K562 (cell line): ENCODE measurements around the gene CMSS1. TPM values are rescaled to one million over a fixed set of nuclear protein-coding genes. Genes with fewer than 3 reads are reported as not detected.

ENCODE experiments used
- ARID1B ChIP-seq: fragments of 450-650 bp; IDR thresholded peaks from 2 replicates; pipeline ENCODE4 v1.6.1; 2016; ENCODE audit warnings: antibody characterized with exemption, mild to moderate bottlenecking, inconsistent platforms
- BRF2 ChIP-seq: IDR thresholded peaks from 3 replicates; pipeline ENCODE4 v1.6.1; 2011; ENCODE audit warnings: borderline replicate concordance, mild to moderate bottlenecking; ENCODE audit not compliant: insufficient read length, insufficient read depth
- EHMT2 ChIP-seq: fragments of 450-650 bp; IDR thresholded peaks from 2 replicates; pipeline ENCODE4 v1.6.1; 2018; ENCODE audit warnings: antibody characterized with exemption
- HDAC1 ChIP-seq, 2 experiments: fragments of 450-650 bp; IDR thresholded peaks; 2 replicates each; pipeline ENCODE4 v1.6.1; 2016 to 2017; ENCODE audit warnings: inconsistent platforms in 1 of 2, mild to moderate bottlenecking in 1 of 2, moderate library complexity in 1 of 2
- HNRNPH1 ChIP-seq: fragments of 200-400 bp; formaldehyde crosslinking; optimal IDR thresholded peaks from 2 replicates; pipeline ENCODE3; 2017; ENCODE audit warnings: low read depth, mild to moderate bottlenecking, low read length, moderate library complexity
- KDM1A ChIP-seq, 2 experiments: fragments of 450-650 bp; IDR thresholded peaks; 2 replicates each; pipeline ENCODE4 v1.6.1; 2016; ENCODE audit warnings: mild to moderate bottlenecking in 2 of 2
- KLF10 ChIP-seq: fragments of 250-450 bp; sonication (Bioruptor Pico); IDR thresholded peaks from 2 replicates; pipeline ENCODE4 v1.6.1; 2021; ENCODE audit warnings: matching md5 sums
- KLF13 ChIP-seq: fragments of 450-650 bp; IDR thresholded peaks from 2 replicates; pipeline ENCODE4 v1.6.1; 2016; ENCODE audit warnings: missing genetic modification characterization, low read depth, mild to moderate bottlenecking, missing compliant biosample characterization, moderate library complexity, borderline replicate concordance
- NELFE ChIP-seq: IDR thresholded peaks from 2 replicates; pipeline ENCODE4 v1.6.1; 2011; ENCODE audit warnings: mild to moderate bottlenecking; ENCODE audit not compliant: insufficient read depth, insufficient read length
- NFE2L1 ChIP-seq: fragments of 450-650 bp; IDR thresholded peaks from 2 replicates; pipeline ENCODE4 v1.6.1; 2016; ENCODE audit warnings: missing genetic modification characterization, low read depth, mild to moderate bottlenecking, missing compliant biosample characterization, moderate library complexity, borderline replicate concordance
- POLR2AphosphoS5 ChIP-seq: IDR thresholded peaks from 2 replicates; pipeline ENCODE4 v1.6.1; 2011; ENCODE audit warnings: mild to moderate bottlenecking, low read depth, low read length, moderate library complexity; ENCODE audit not compliant: control insufficient read depth, insufficient read depth
- RUNX1 ChIP-seq: sonication (generic); IDR thresholded peaks from 2 replicates; pipeline ENCODE4 v1.6.1; 2016; ENCODE audit warnings: antibody characterized with exemption, low read depth
- SMARCA4 ChIP-seq: fragments of 450-650 bp; IDR thresholded peaks from 2 replicates; pipeline ENCODE4 v1.6.1; 2016
- TCFL5 ChIP-seq: fragments of 250-450 bp; sonication (Bioruptor Pico); conservative IDR thresholded peaks from 2 replicates; pipeline ENCODE4 v1.6.1; 2021; ENCODE audit warnings: mild to moderate bottlenecking, moderate library complexity, matching md5 sums
- ZNF24 ChIP-seq: fragments of 450-650 bp; IDR thresholded peaks from 2 replicates; pipeline ENCODE4 v1.6.1; 2016
- ZNF41 ChIP-seq: fragments of 250-450 bp; sonication (Bioruptor Pico); conservative IDR thresholded peaks from 2 replicates; pipeline ENCODE4 v1.4.0; 2020; ENCODE audit warnings: mild to moderate bottlenecking
- ZNF740 ChIP-seq, 3 experiments: fragments of 200-800 bp in 1 of 3; sonication (Bioruptor generic) in 1 of 3; sonication (generic) in 1 of 3; formaldehyde crosslinking in 1 of 3; IDR thresholded peaks; 2 replicates each; pipeline versions ENCODE4 v1.6.1 to v1.8.0; 2016 to 2022; ENCODE audit warnings: mild to moderate bottlenecking in 2 of 3, missing compliant biosample characterization in 2 of 3, missing genetic modification characterization in 2 of 3, missing genetic modification reagents in 1 of 3
- ZNF77 ChIP-seq: fragments of 250-450 bp; sonication (Bioruptor Pico); IDR thresholded peaks from 2 replicates; pipeline ENCODE4 v1.5.0; 2020
- polyA plus RNA-seq, 8 experiments: library from polyadenylated mRNA; depleted of rRNA in 4 of 8; stranded (reverse) in 5 of 8; unstranded in 3 of 8; fragments of >200 nt; fragmentation: Nextera tagmentation in 2 of 8; fragmentation: Illumina TruSeq in 1 of 8; extraction: Ambion mirVana in 2 of 8; extraction: Trizol in 1 of 8; gene quantifications; 2 replicates each; pipeline versions ENCODE4 v1.2.1 to v1.2.3, GENCODE V29; 2011 to 2014; ENCODE audit warnings: inconsistent platforms in 1 of 8, missing spikeins in 1 of 8
- total RNA-seq, 7 experiments: library from RNA; depleted of rRNA in 6 of 7; stranded (reverse); fragments of >200 nt in 6 of 7; fragmentation: Illumina TruSeq in 2 of 7; extraction: Trizol in 2 of 7; gene quantifications; 2 replicates each; pipeline versions ENCODE4 v1.2.1 to v1.2.3, GENCODE V29; 2011 to 2021; ENCODE audit warnings: low replicate concordance in 1 of 7
- TF ChIP-seq, protein P1 (sequence below): fragments of 450-650 bp; formaldehyde crosslinking; IDR thresholded peaks from 2 replicates; pipeline ENCODE4 v1.4.0; 2022; ENCODE audit warnings: missing genetic modification characterization

CMSS1 gene
- total and polyA plus RNA-seq, 9 of the 15 experiments (the other 6 are each of a cell fraction or from before 2014, with no cell fraction given): 46.9 to 109 (median 72.3) TPM

DNA sequence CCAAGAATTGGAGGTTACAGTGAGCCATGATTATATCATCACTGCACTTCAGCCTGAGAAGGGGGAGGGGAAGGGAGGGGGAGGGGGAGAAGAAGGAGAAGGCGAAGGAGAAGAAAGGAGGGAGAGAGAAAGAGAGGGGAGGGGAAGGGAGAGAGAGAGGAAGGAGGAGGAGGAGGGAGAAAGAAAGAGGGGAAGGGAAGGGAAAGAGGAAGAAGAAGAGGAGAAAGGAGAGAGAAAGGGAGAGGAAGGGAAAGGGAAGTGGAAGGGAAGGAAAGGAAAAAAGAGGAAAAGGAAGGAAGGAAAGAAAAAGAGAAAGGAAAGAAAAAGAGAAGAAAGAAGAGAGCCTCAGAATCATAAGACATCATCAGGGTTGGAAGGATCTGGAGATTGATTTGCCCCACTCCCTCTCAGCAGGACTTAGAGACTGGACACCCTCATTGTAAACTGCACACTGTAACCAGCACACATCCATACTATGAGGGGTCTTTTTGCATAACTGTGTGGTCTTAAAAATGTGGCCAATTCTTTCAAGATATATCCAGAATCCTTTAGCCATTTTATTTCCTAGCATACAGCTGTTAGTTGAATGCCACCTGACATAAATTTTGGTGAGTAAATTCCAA lies 130.9 kb downstream of the CMSS1 start (continued):
- TF ChIP-seq ZNF740 (CRISPR knock-in tag; IDR thresholded peaks at IDR 0.05) (no peak), ZNF740 (tag; IDR thresholded peaks at IDR 0.05) (no peak), POLR2AphosphoS5 (no peak), HNRNPH1 (no peak), RUNX1 (no peak), KLF13 (no peak), TCFL5 (CRISPR knock-in tag) (no peak), SMARCA4 (no peak), ARID1B (peak; percentile 18; the same call in 1 of the 2 replicates), HDAC1 (IDR thresholded peaks at IDR 0.05) (peak in 1 of 2 experiments; percentile 53; a peak in 1 of 4 replicates), NFE2L1 (tag) (no peak), KDM1A (IDR thresholded peaks at IDR 0.05) (peak in 1 of 2 experiments; percentile 71; a peak in 2 of 4 replicates), ZNF41 (CRISPR knock-in tag) (no peak), KLF10 (CRISPR knock-in tag) (no peak), ZNF77 (CRISPR knock-in tag) (no peak), ZNF24 (no peak), BRF2 (no peak), NELFE (no peak), EHMT2 (peak; percentile 66; the same call in 1 of the 2 replicates)
- TF ChIP-seq, protein P1, sequence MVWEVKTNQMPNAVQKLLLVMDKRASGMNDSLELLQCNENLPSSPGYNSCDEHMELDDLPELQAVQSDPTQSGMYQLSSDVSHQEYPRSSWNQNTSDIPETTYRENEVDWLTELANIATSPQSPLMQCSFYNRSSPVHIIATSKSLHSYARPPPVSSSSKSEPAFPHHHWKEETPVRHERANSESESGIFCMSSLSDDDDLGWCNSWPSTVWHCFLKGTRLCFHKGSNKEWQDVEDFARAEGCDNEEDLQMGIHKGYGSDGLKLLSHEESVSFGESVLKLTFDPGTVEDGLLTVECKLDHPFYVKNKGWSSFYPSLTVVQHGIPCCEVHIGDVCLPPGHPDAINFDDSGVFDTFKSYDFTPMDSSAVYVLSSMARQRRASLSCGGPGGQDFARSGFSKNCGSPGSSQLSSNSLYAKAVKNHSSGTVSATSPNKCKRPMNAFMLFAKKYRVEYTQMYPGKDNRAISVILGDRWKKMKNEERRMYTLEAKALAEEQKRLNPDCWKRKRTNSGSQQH: peak; percentile 81; the same call in 1 of the 2 replicates
